ENCODE results near the gene PDE4C.

PDE4C gene

GRCh38 chr19:18262917-18263316 lies 36.7 kb upstream of the PDE4C start:
- Mint-ChIP-seq H3K27ac (no peak overlapping the region), H3K36me3 (no peaks in the 10 kb centered on the region), H3K27me3 (no peaks in the 10 kb centered on the region), H3K4me1 (ENCODE audit: low read depth) (no peaks in the 10 kb centered on the region), H3K4me3 (no peak overlapping the region), H3K9me3 (ENCODE audit: low read depth) (no peaks in the 10 kb centered on the region)

GRCh38 chr19:18262144-18262543 lies 35.9 kb upstream of the PDE4C start:
- Mint-ChIP-seq H3K9me3 (ENCODE audit: low read depth) (no peaks in the 10 kb centered on the region), H3K36me3 (no peaks in the 10 kb centered on the region), H3K4me1 (ENCODE audit: low read depth) (no peaks in the 10 kb centered on the region), H3K27ac (no peak overlapping the region), H3K4me3 (no peak overlapping the region), H3K27me3 (no peaks in the 10 kb centered on the region)

DNA sequence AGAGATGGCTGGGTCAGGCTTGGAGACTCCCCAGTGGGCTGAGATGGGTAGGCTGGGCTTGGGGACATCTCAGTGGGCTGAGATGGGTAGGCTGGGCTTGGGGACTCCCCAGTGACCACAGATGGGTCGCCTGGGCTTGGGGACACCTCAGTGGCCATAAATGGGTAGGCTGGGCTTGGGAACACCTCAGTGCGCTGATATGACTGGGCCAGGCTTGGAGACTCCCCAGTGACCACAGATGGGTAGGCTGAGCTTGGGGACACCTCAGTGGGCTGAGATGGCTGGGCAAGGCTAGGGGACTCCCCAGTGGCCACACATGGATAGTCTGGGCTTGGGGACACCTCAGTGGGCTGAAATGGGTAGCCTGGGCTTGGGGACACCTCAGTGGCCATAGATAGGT lies 35.2 kb upstream of the PDE4C start:
- Mint-ChIP-seq H3K9me3 (ENCODE audit: low read depth) (no peaks in the 10 kb centered on the region), H3K36me3 (no peaks in the 10 kb centered on the region), H3K4me3 (no peak overlapping the region), H3K27me3 (no peaks in the 10 kb centered on the region), H3K27ac (no peak overlapping the region), H3K4me1 (ENCODE audit: low read depth) (no peaks in the 10 kb centered on the region)

DNA sequence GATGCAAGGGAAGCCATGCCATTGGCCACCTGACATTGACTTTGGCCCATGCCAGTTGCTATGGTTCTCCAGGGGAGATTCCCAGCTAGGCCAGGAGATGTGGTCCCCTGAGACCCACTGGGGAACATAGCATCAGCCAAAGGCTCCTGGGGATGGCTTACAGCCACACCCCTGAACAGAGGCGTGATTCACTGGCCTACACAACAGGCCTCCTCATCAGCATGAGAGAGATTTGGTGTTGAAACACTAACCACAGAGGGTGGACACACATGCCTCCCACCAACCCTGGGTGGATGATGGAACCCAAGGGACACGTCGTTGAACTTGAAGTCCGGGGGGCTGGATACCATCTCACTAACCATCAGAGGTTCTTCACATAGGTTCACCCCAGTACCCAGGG lies 33.7 kb upstream of the PDE4C start:
- Mint-ChIP-seq H3K27ac (no peak overlapping the region), H3K9me3 (ENCODE audit: low read depth) (no peaks in the 10 kb centered on the region), H3K36me3 (no peaks in the 10 kb centered on the region), H3K4me3 (no peak overlapping the region), H3K27me3 (no peaks in the 10 kb centered on the region), H3K4me1 (ENCODE audit: low read depth) (peaks cover 2% of the 10 kb centered on the region)

DNA sequence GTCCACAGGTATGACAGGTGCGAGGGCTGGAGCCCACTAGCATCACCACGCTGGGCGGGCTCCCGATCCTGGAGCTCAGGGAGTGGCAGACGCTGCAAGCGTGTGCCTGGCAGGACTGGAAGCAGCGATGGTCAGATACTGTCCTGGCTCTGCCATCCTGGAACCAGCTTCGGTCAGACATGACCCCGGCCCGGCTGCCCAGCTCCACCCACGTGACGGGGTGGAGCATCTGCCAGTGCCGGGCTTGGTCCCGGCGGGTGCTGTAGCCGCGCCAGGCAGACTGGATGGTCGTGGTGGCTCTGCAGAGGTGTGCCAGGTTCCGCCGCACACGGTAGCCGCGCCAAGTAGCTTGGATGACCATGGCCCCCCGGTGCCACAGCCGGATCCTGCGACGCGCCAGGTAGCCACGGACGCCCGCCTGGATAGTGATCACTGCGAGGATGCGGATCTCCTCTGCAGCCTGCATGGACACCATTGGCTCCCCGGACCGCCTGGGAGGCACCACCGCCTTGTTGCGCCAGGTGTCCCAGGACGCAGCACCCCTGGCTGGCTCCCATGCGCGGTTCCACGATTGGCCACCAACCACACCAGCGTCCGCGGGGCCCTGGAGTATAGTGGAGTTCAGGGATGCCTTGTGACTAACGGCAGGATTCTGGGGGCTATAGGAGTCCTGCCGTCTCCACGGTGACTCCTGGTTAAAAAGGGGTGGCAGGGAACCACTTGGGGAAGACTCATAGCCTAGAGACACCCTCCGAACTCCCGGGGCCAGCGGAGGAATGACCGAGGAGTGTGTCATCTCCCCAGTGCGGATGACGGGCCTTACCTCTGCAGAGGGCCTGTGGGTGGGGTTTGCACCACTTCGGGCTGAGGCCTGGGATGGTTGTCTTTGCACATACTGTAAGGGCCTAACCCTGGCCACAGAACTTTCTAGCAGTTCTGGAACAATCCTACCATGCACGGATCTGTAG lies 31.5 kb upstream of the PDE4C start:
- Mint-ChIP-seq H3K36me3 (no peaks in the 10 kb centered on the region), H3K27ac (no peak overlapping the region), H3K27me3 (peaks cover 6% of the 10 kb centered on the region), H3K4me1 (ENCODE audit: low read depth) (peaks cover 2% of the 10 kb centered on the region), H3K9me3 (ENCODE audit: low read depth) (no peaks in the 10 kb centered on the region), H3K4me3 (no peak overlapping the region)

GRCh38 chr19:18254546-18255503 lies 28.6 kb upstream of the PDE4C start:
- Mint-ChIP-seq H3K36me3 (no peaks in the 10 kb centered on the region), H3K27me3 (peaks cover 10% of the 10 kb centered on the region), H3K27ac (no peak overlapping the region), H3K4me1 (ENCODE audit: low read depth) (peaks cover 5% of the 10 kb centered on the region), H3K9me3 (ENCODE audit: low read depth) (no peaks in the 10 kb centered on the region), H3K4me3 (no peak overlapping the region)

- H3K27me3 Mint-ChIP-seq, result peaks cover 10% of the 10 kb centered on the region
- peaks cover 5% of the 10 kb centered on the region for H3K4me1 Mint-ChIP-seq (ENCODE audit: low read depth)
- no peaks in the 10 kb centered on the region for H3K36me3 Mint-ChIP-seq
- H3K27ac Mint-ChIP-seq, result no peak overlapping the region
- H3K4me3 Mint-ChIP-seq, result no peak overlapping the region
- no peaks in the 10 kb centered on the region for H3K9me3 Mint-ChIP-seq (ENCODE audit: low read depth)
Measured at GRCh38 chr19:18253716-18254115, 27.5 kb upstream of the PDE4C start.

GRCh38 chr19:18253130-18253529 lies 26.9 kb upstream of the PDE4C start:
- Mint-ChIP-seq H3K4me3 (no peak overlapping the region), H3K27me3 (peaks cover 10% of the 10 kb centered on the region), H3K9me3 (ENCODE audit: low read depth) (no peaks in the 10 kb centered on the region), H3K27ac (no peak overlapping the region), H3K36me3 (no peaks in the 10 kb centered on the region), H3K4me1 (ENCODE audit: low read depth) (peaks cover 5% of the 10 kb centered on the region)

DNA sequence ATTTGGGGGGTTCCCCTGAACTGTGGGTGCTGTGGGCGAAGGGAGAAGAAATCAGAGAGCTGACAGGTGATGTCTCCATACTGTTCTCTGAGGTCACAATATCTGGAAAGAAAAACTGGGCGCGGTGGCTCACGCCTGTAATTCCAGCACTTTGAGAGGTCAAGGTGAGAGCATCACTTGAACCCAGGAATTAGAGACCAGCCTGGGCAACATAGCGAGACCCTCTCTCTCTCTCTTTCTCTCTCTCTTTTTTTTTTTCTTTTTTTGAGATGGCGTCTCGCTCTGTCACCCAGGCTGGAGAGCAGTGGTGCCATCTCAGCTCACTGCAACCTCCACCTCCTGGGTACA lies 26.1 kb upstream of the PDE4C start:
- H3K4me1 Mint-ChIP-seq (ENCODE audit: low read depth), result peaks cover 5% of the 10 kb centered on the region
- no peak overlapping the region for H3K4me3 Mint-ChIP-seq
- no peaks in the 10 kb centered on the region for H3K9me3 Mint-ChIP-seq (ENCODE audit: low read depth)
- H3K36me3 Mint-ChIP-seq, result no peaks in the 10 kb centered on the region
- H3K27ac Mint-ChIP-seq, result no peak overlapping the region
- peaks cover 10% of the 10 kb centered on the region for H3K27me3 Mint-ChIP-seq

DNA sequence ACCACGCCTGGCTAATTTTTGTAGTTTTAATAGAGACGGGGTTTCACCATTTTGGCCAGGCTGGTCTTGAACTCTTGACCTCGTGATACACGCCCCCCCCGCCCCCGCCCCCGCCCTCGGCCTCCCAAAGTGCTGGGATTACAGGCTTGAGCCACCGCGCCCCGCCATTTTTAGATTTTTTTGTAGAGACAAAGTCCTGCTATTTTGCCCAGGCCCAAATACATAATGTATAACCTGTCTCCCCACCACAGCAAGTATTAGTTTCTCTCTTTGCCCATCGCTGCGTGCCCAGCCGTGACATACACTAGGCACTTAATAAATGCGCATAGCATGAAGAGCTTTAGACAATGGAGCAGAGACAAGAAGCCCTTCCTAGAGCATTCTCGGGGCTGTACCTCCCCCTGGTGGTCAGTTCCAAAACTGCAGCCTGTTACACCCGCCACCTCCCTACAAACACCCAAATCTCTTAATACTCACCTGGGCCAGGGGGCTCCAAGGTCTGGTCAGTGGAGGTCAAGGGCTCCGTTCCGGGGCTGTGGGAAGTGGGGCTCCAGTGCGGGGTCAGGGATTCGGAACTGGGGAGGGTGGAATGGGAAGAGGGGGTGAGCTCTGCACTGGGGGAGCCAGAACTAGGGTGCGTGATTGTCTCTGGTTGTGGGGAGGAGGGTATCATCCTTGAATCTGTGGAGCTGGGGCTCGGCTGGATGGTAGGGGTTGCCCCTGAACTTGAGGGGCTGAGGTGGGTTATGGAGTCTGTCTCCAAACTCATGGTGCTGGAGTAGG lies 25.5 kb upstream of the PDE4C start:
- Mint-ChIP-seq H3K4me3 (no peak overlapping the region), H3K36me3 (no peaks in the 10 kb centered on the region), H3K9me3 (ENCODE audit: low read depth) (no peaks in the 10 kb centered on the region), H3K4me1 (ENCODE audit: low read depth) (peaks cover 5% of the 10 kb centered on the region), H3K27ac (no peak overlapping the region), H3K27me3 (peaks cover 10% of the 10 kb centered on the region)

- Mint-ChIP-seq H3K4me3 (no peak overlapping the region), H3K27me3 (peaks cover 10% of the 10 kb centered on the region), H3K27ac (no peak overlapping the region)
Measured at GRCh38 chr19:18249834-18250233, 23.6 kb upstream of the PDE4C start.

GRCh38 chr19:18245297-18245696 lies 19.1 kb upstream of the PDE4C start:
- no peaks in the 10 kb centered on the region for H3K36me3 Mint-ChIP-seq
- H3K4me3 Mint-ChIP-seq, result no peak overlapping the region
- H3K9me3 Mint-ChIP-seq (ENCODE audit: low read depth), result no peaks in the 10 kb centered on the region
- H3K27ac Mint-ChIP-seq, result no peak overlapping the region
- H3K27me3 Mint-ChIP-seq, result no peaks in the 10 kb centered on the region
- no peaks in the 10 kb centered on the region for H3K4me1 Mint-ChIP-seq (ENCODE audit: low read depth)

More at GRCh38 chr19:18249834-18250233, 23.6 kb upstream of the PDE4C start:
- Mint-ChIP-seq H3K36me3 (no peaks in the 10 kb centered on the region), H3K9me3 (ENCODE audit: low read depth) (no peaks in the 10 kb centered on the region), H3K4me1 (ENCODE audit: low read depth) (peaks cover 3% of the 10 kb centered on the region)

GRCh38 chr19:18239303-18239702 lies 13.1 kb upstream of the PDE4C start:
- Mint-ChIP-seq H3K36me3 (no peaks in the 10 kb centered on the region), H3K27ac (no peak overlapping the region), H3K4me1 (ENCODE audit: low read depth) (no peaks in the 10 kb centered on the region), H3K4me3 (no peak overlapping the region), H3K27me3 (peaks cover 9% of the 10 kb centered on the region), H3K9me3 (ENCODE audit: low read depth) (no peaks in the 10 kb centered on the region)

GRCh38 chr19:18234194-18234593 lies 8.0 kb upstream of the PDE4C start:
- Mint-ChIP-seq H3K9me3 (ENCODE audit: low read depth) (no peaks in the 10 kb centered on the region), H3K36me3 (peaks cover 2% of the 10 kb centered on the region), H3K4me1 (ENCODE audit: low read depth) (peaks cover 2% of the 10 kb centered on the region), H3K27ac (no peak overlapping the region), H3K27me3 (peaks cover 32% of the 10 kb centered on the region), H3K4me3 (no peak overlapping the region)

Data from activated naive CD8-positive, alpha-beta T cell (primary cell).